ENCODE measurements around the gene TMEM80. TPM values are rescaled to one million over a fixed set of nuclear protein-coding genes. Genes with fewer than 3 reads are reported as not detected.

The TMEM80 gene
- polyA plus RNA-seq, 1 experiment = 18.7 TPM

DNA sequence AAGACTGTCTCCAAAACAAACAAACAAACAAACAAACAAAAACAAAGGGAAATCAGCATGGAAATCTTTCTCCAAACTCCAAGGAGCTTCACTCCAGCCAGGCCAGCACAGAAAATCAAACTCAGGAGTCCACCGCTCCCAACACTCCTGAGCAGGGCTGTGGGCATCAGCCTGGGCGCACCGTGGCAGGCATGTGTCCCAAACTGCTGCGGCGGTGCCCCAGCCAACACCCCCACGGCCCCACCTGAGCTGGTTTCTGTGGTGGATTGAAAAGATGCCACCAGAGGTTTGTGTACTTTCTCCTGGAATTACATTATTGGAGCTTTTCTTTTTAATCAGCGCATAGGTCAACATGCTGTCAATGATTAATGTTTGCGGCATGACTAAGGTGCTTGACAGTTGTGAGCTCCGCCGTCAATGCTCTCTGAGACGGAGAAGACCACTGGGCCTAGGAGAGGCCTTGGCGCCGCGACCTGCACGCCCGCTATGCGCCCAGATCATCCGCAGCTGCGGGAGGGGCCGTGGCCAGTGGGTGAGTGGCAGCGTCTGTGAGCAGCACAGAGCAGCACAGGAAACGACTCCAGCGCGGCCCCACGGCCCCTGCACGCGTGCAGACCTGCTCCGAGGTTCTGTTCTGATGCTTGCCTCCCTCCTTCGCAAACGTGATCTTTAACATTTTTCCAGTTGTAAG, 40.4 kb upstream of the TMEM80 start:
- CTCF ChIA-PET = no interaction called here
- H3K9me3 ChIP-seq (ENCODE audit: control insufficient read depth, insufficient read depth, low read length) = no peaks in the 10 kb centered on the region
- H3K27me3 ChIP-seq (ENCODE audit: control insufficient read depth, insufficient read depth, low read length) = no peaks in the 10 kb centered on the region
- POLR2A ChIA-PET = no interaction called here
- H3K4me3 ChIP-seq (ENCODE audit: low read depth, low read length) = no peak overlapping the region
- DNase-seq (ENCODE audit: low read depth, low spot score) = no peak
- no peak overlapping the region for H3K27ac ChIP-seq (ENCODE audit: low read depth, low read length)
- TF ChIP-seq CTCF (IDR thresholded peaks at IDR 0.05; ENCODE audit: low read depth, low read length) = no peak

DNA sequence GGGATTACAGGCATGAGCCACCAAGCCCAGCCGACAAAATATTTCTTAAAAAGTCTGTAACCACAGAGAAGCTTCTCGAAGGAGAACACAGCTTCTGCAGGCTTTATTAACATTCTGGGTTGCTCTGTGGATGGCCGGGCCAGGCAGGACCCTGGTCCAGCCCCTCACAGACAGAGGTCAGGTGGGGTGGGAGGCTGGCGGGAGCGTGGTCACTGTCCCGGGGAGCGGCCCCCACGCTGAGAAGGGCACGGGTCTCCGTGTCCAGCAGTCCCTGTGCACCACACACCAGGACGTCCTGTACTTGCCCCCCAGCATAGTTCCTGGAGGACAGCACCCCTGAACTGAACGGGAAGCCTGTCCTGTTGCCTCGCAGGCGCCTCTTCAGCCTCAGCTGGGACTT, 39.2 kb upstream of the TMEM80 start:
- Histone ChIP-seq H3K4me3 (ENCODE audit: low read depth, low read length) (no peak overlapping the region), H3K27ac (ENCODE audit: low read depth, low read length) (no peak overlapping the region), H3K27me3 (ENCODE audit: control insufficient read depth, insufficient read depth, low read length) (no peaks in the 10 kb centered on the region), H3K9me3 (ENCODE audit: control insufficient read depth, insufficient read depth, low read length) (no peaks in the 10 kb centered on the region)
- no peak for DNase-seq (ENCODE audit: low read depth, low spot score)
- ChIA-PET CTCF (no interaction called here), POLR2A (no interaction called here)
- TF ChIP-seq CTCF (IDR thresholded peaks at IDR 0.05; ENCODE audit: low read depth, low read length) = no peak

DNA sequence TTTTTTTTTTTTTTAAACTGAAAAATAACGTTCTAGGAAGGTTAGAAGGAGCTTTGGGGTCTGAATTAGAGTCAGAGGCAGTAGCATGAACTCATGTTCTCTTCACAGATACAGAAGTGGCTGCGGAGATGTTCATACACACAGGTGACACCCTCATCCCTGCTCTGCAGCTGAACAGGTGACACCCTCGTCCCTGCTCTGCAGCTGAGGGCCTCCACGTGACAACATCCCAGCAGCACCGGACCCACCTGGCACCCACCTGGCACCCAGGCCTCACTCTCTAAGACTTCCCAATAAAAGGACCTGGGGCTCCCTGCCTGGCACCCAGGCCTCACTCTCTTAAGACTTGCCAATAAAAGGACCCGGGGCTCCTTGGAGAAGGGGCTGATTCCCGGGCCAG, 38.8 kb upstream of the TMEM80 start:
- Histone ChIP-seq H3K4me3 (ENCODE audit: low read depth, low read length) (no peak overlapping the region), H3K9me3 (ENCODE audit: control insufficient read depth, insufficient read depth, low read length) (no peaks in the 10 kb centered on the region), H3K27me3 (ENCODE audit: control insufficient read depth, insufficient read depth, low read length) (no peaks in the 10 kb centered on the region), H3K27ac (ENCODE audit: low read depth, low read length) (no peak overlapping the region)
- CTCF ChIA-PET = no interaction called here
- TF ChIP-seq CTCF (IDR thresholded peaks at IDR 0.05; ENCODE audit: low read depth, low read length) = no peak
- POLR2A ChIA-PET = no interaction called here
- no peak for DNase-seq (ENCODE audit: low read depth, low spot score)

GRCh38 chr11:657691-658126, 37.9 kb upstream of the TMEM80 start:
- no peak for DNase-seq (ENCODE audit: low read depth, low spot score)
- TF ChIP-seq CTCF (IDR thresholded peaks at IDR 0.05; ENCODE audit: low read depth, low read length) = no peak
- Histone ChIP-seq H3K27me3 (ENCODE audit: control insufficient read depth, insufficient read depth, low read length) (no peaks in the 10 kb centered on the region), H3K27ac (ENCODE audit: low read depth, low read length) (no peak overlapping the region), H3K9me3 (ENCODE audit: control insufficient read depth, insufficient read depth, low read length) (no peaks in the 10 kb centered on the region), H3K4me3 (ENCODE audit: low read depth, low read length) (no peak overlapping the region)
- ChIA-PET CTCF (no interaction called here), POLR2A (no interaction called here)

DNA sequence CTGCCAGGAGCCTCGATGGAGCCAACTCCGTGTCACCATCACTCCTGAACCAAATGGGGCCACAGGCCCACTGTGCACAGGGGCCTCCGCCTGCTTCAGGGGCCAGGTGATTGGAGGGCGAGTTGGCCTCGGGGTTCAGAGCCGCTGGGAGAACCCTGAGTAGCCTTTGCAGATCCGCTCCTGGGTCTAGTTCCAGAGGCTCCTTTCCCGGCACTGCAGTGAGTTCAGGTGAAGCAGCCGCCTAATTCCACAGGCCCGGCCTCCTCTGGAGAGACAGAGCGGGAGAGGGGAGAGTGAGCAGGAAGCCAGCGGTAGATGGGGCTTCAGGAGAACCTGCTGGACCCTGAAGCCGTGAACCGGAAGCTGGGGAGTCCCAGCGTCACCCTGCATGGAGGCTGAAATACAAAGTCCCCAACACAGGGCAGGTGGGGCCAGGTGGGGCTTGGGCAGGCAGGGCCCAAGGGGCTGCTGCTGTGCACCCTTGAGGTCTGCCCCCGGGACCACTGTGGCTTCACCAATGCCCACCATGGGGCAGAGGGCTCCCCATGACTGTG, 36.0 kb upstream of the TMEM80 start:
- Histone ChIP-seq H3K4me3 (ENCODE audit: low read depth, low read length) (no peak overlapping the region), H3K9me3 (ENCODE audit: control insufficient read depth, insufficient read depth, low read length) (no peaks in the 10 kb centered on the region), H3K27ac (ENCODE audit: low read depth, low read length) (no peak overlapping the region), H3K27me3 (ENCODE audit: control insufficient read depth, insufficient read depth, low read length) (no peaks in the 10 kb centered on the region)
- ChIA-PET CTCF (no interaction called here), POLR2A (no interaction called here)
- no peak for TF ChIP-seq CTCF (IDR thresholded peaks at IDR 0.05; ENCODE audit: low read depth, low read length)
- DNase-seq (ENCODE audit: low read depth, low spot score) = no peak

All from AG04450 (cell line).